Prostate gland (tissue), 2 donors: ENCODE results near the gene TJP1. TPM values are rescaled to one million over a fixed set of nuclear protein-coding genes. Genes with fewer than 3 reads are reported as not detected.

ENCODE experiments used
- DNase-seq: peaks from one replicate; pipeline ENCODE4 v3.0.0-alpha.2; 2019; ENCODE audit warnings: low spot score
- H3K27ac ChIP-seq, 2 donors: fragments of 200-600 bp; sonication (generic); 2 replicates each; pipeline ENCODE4 v1.5.1; 2017 to 2019
- H3K27me3 ChIP-seq: fragments of 200-600 bp; sonication (generic); replicated peaks from 2 replicates; pipeline ENCODE4 v1.5.1; 2019; ENCODE audit not compliant: insufficient read depth
- H3K36me3 ChIP-seq, 2 donors: fragments of 200-600 bp; sonication (generic); 1 replicate in 1 of 2; 2 replicates in 1 of 2; pipeline versions ENCODE4 v1.5.1 to v1.8.1; 2017 to 2019
- H3K4me1 ChIP-seq: fragments of 200-600 bp; sonication (generic); replicated peaks from 2 replicates; pipeline ENCODE4 v1.5.1; 2019
- H3K4me3 ChIP-seq, 2 donors: fragments of 200-600 bp; sonication (generic); 2 replicates each; pipeline ENCODE4 v1.5.1; 2017 to 2019
- H3K9me3 ChIP-seq: fragments of 200-600 bp; sonication (generic); 2 replicates; pipeline ENCODE4 v1.5.1; 2017
- CTCF ChIP-seq, 4 experiments: fragments of 200-600 bp in 2 of 4; fragments of 450-650 bp in 2 of 4; sonication (generic) in 2 of 4; IDR thresholded peaks; 1 replicate in 3 of 4; 2 replicates in 1 of 4; pipeline ENCODE4 v1.5.1; 2016 to 2019; ENCODE audit warnings: antibody characterized with exemption in 4 of 4, mild to moderate bottlenecking in 2 of 4, moderate library complexity in 2 of 4
- POLR2A ChIP-seq: fragments of 450-650 bp; IDR thresholded peaks from one replicate; pipeline ENCODE4 v1.6.1; 2016; ENCODE audit warnings: antibody characterized with exemption, mild to moderate bottlenecking
- POLR2AphosphoS5 ChIP-seq: sonication (generic); formaldehyde crosslinking; IDR thresholded peaks from one replicate; pipeline ENCODE4 v1.6.1; 2017; ENCODE audit warnings: antibody characterized with exemption
- WGBS: methylation state at CpG from one replicate; pipeline ENCODE4 v1.1.5; 2018; 5-methylcytosine and 5-hydroxymethylcytosine counted together
- intact Hi-C: fragments of 100-400 bp; cut with DNase I; formaldehyde crosslinking; loops from one replicate; pipeline ENCODE4 v1.14.2; 2022
- total RNA-seq, 2 donors: library from RNA; depleted of rRNA; stranded (reverse); fragments of >200 nt; gene quantifications; one replicate each; pipeline ENCODE4 v1.1.0, GENCODE V29; 2016

Gene TJP1
- total RNA-seq, 2 donors from 2014 or later, result 88.4 to 216 TPM

- Histone ChIP-seq H3K36me3 (no peaks in the 10 kb centered on the region), H3K9me3 (no peaks in the 10 kb centered on the region), H3K4me1 (no peaks in the 10 kb centered on the region), H3K27ac (no peak overlapping the region), H3K4me3 (no peak overlapping the region), H3K27me3 (no peaks in the 10 kb centered on the region)
- TF ChIP-seq POLR2A, result no peak
- TF ChIP-seq CTCF (IDR thresholded peaks at IDR 0.05), result no peak
- TF ChIP-seq POLR2AphosphoS5, result no peak
- DNase-seq, result no peak
- intact Hi-C loops, result loop anchor here (5.0 to 10.0 kb wide), 3 partner anchors 40 to 248 kb away; no protein-coding TSS in a partner anchor
- WGBS, result 90% methylated on average over 8 of the region's 8 CpGs
These were observed 4.9 kb upstream of the TJP1 start for GRCh38 chr15:29826908-29827820.

- H3K27ac ChIP-seq, result no peak overlapping the region
- no peaks in the 10 kb centered on the region for H3K9me3 ChIP-seq
- intact Hi-C loops, result loop anchor here (5.0 to 10.0 kb wide), 3 partner anchors 42 to 250 kb away; no protein-coding TSS in a partner anchor
- WGBS, result 52% methylated on average over 3 of the region's 3 CpGs
- H3K4me3 ChIP-seq, result no peak overlapping the region
- no peaks in the 10 kb centered on the region for H3K27me3 ChIP-seq
- H3K36me3 ChIP-seq, result no peaks in the 10 kb centered on the region
- no peak for DNase-seq
- H3K4me1 ChIP-seq, result no peaks in the 10 kb centered on the region
- TF ChIP-seq CTCF (IDR thresholded peaks at IDR 0.05) (no peak), POLR2AphosphoS5 (no peak), POLR2A (no peak)
These were observed 3.0 kb upstream of the TJP1 start for GRCh38 chr15:29825227-29825626.

- peak; percentile 57 for DNase-seq
- intact Hi-C loops, result loop anchor here (10.0 kb wide), 2 partner anchors 92 to 252 kb away; no protein-coding TSS in a partner anchor
- WGBS, result 11% methylated on average over 31 of the region's 31 CpGs
These were observed 604 bp upstream of the TJP1 start for GRCh38 chr15:29822684-29823459.

GRCh38 chr15:29821416-29822099 is 710 bp downstream of the TJP1 start:
- Histone ChIP-seq H3K4me3 (peak overlapping the region; percentile 94), H3K27ac (peak overlapping the region; percentile 97), H3K4me1 (no peaks in the 10 kb centered on the region), H3K27me3 (no peaks in the 10 kb centered on the region), H3K36me3 (no peaks in the 10 kb centered on the region), H3K9me3 (no peaks in the 10 kb centered on the region)
- under 1% methylated on average over 29 of the region's 79 CpGs for WGBS
- peak; percentile 62 for TF ChIP-seq POLR2AphosphoS5
- peak; percentile 67 for TF ChIP-seq POLR2A
- peak in 2 of 4 experiments; percentile 25 to 31 for TF ChIP-seq CTCF (IDR thresholded peaks at IDR 0.05)
- DNase-seq, result peak; percentile 77
- intact Hi-C loops, result loop anchor here (10.0 kb wide), 2 partner anchors 93 to 253 kb away; no protein-coding TSS in a partner anchor

More at GRCh38 chr15:29822684-29823459, 604 bp upstream of the TJP1 start:
- TF ChIP-seq POLR2A (no peak), POLR2AphosphoS5 (no peak), CTCF (IDR thresholded peaks at IDR 0.05) (no peak)
- peak overlapping the region; percentile 94 for H3K4me3 ChIP-seq
- no peaks in the 10 kb centered on the region for H3K4me1 ChIP-seq
- no peaks in the 10 kb centered on the region for H3K36me3 ChIP-seq
- no peaks in the 10 kb centered on the region for H3K27me3 ChIP-seq
- H3K27ac ChIP-seq, result peak overlapping the region; percentile 97
- H3K9me3 ChIP-seq, result no peaks in the 10 kb centered on the region
